ENCODE measurements around the gene SPATA7. TPM values are rescaled to one million over a fixed set of nuclear protein-coding genes. Genes with fewer than 3 reads are reported as not detected.

Gene SPATA7
- total and polyA plus RNA-seq, 2 of the 4 experiments (the other 2 are of a cell fraction): 6.6 to 10.0 TPM

GRCh38 chr14:88476825-88477224 lies 91.4 kb downstream of the SPATA7 start:
- DNase-seq: no peak
- Histone ChIP-seq H4K5ac (ENCODE audit: low read depth, low read length) (0 out of 2 replicates have a peak overlapping the region, but pooled peaks have one; percentile 29), H4K8ac (ENCODE audit: low read depth in 2 of 2, low read length in 2 of 2) (peak overlapping the region in 1 of 2 experiments; percentile 21; a peak in 1 of 4 replicates), H2BK20ac (ENCODE audit: low read depth, low read length) (no peak overlapping the region), H3K27me3 (ENCODE audit: control insufficient read depth, insufficient read depth, low read length) (no peaks in the 10 kb centered on the region), H2BK15ac (ENCODE audit: low read depth, low read length) (0 out of 3 replicates have a peak overlapping the region, but pooled peaks have one; percentile 25), H2BK5ac (ENCODE audit: low read depth, low read length, poor library complexity, severe bottlenecking) (peak overlapping the region; percentile 53), H3K9me1 (ENCODE audit: insufficient read depth, low read length) (peaks cover 12% of the 10 kb centered on the region), H3K79me1 (ENCODE audit: low read depth in 1 of 2, low read length in 2 of 2) (peaks cover 28 to 42% of the 10 kb centered on the region in 2 experiments), H3K56ac (ENCODE audit: extremely low read depth, insufficient read depth, low read length) (no peak overlapping the region), H2AK5ac (ENCODE audit: low read depth, low read length) (no peak overlapping the region; the same call in 1 of the 2 replicates), H3K4me3 (ENCODE audit: insufficient read depth, low read depth, low read length) (no peak overlapping the region), H2AK9ac (replicated peaks; ENCODE audit: low read depth, low read length, poor library complexity) (no peak overlapping the region), H2AFZ (replicated peaks; ENCODE audit: low read length, poor library complexity) (no peak overlapping the region), H3K9ac (ENCODE audit: low read depth, low read length) (no peak overlapping the region), H3K27ac (ENCODE audit: insufficient read depth, low read length) (no peak overlapping the region), H4K91ac (ENCODE audit: insufficient read depth, low read depth, low read length) (no peak overlapping the region), H3K36me3 (ENCODE audit: control insufficient read depth, insufficient read depth, low read length) (peaks cover 42% of the 10 kb centered on the region), H3K4ac (ENCODE audit: low read depth, low read length) (no peak overlapping the region), H3K23ac (ENCODE audit: low read depth, low read length) (peak overlapping the region; percentile 27; the same call in 1 of the 2 replicates), H3K18ac (ENCODE audit: low read depth, low read length) (no peak overlapping the region), H3K4me1 (ENCODE audit: control insufficient read depth, insufficient read depth, low read length) (peaks cover 12% of the 10 kb centered on the region), H4K20me1 (ENCODE audit: insufficient read depth, low read length) (no peaks in the 10 kb centered on the region), H3K14ac (replicated peaks; ENCODE audit: low read depth, low read length) (peak overlapping the region; percentile 48; the same call in 1 of the 2 replicates), H3K9me3 (ENCODE audit: control insufficient read depth, insufficient read depth, low read length) (no peaks in the 10 kb centered on the region), H3K4me2 (ENCODE audit: low read depth, low read length) (no peak overlapping the region), H2BK120ac (ENCODE audit: low read depth, low read length) (no peak overlapping the region)
- ATAC-seq (ENCODE audit: low read depth): no peak
- CTCF ChIA-PET: interaction anchor here (1.8 kb wide), 1 partner anchor 16 kb away, joined by 4 read pairs; no protein-coding TSS in a partner anchor
- dilution Hi-C loops (cut with HindIII; ENCODE audit: low sequenced_read_pairs, unreplicated experiment) (no loop called here), in situ Hi-C loops (cut with MboI; ENCODE audit: low sequenced_read_pairs) (no loop called here), intact Hi-C loops (cut with micrococcal nuclease) (no loop called here)
- TF ChIP-seq MXI1 (IDR thresholded peaks at IDR 0.05; ENCODE audit: borderline replicate concordance, low read depth, low read length) (no peak), ELK1 (IDR thresholded peaks at IDR 0.05; ENCODE audit: borderline replicate concordance, low read depth, low read length) (no peak), CEBPB (IDR thresholded peaks at IDR 0.05; ENCODE audit: low read depth, low read length) (no peak), NFE2L2 (IDR thresholded peaks at IDR 0.05; ENCODE audit: low read depth, low read length) (no peak), RCOR1 (IDR thresholded peaks at IDR 0.05; ENCODE audit: insufficient replicate concordance, low read length) (no peak), CHD1 (IDR thresholded peaks at IDR 0.05; ENCODE audit: low read depth, low read length) (no peak), USF2 (IDR thresholded peaks at IDR 0.05; ENCODE audit: low read depth, low read length) (no peak), MAFK (IDR thresholded peaks at IDR 0.05; ENCODE audit: low read depth, low read length) (no peak), BHLHE40 (IDR thresholded peaks at IDR 0.05; ENCODE audit: low read depth, low read length) (no peak), RFX5 (IDR thresholded peaks at IDR 0.05; ENCODE audit: low read depth, low read length) (no peak), SMC3 (IDR thresholded peaks at IDR 0.05; ENCODE audit: low read depth, low read length) (no peak), MAZ (IDR thresholded peaks at IDR 0.05; ENCODE audit: borderline replicate concordance, low read depth, low read length) (no peak)
- POLR2A ChIA-PET (ENCODE audit: unreplicated experiment): no interaction called here
- no TSS peak for BruUV-seq (replicated peaks)
- no CpG with 5 or more reads among the region's 2 CpGs for WGBS, 2 experiments (ENCODE audit: extremely low coverage in 2 of 2, insufficient read length in 1 of 2)
